K562 (cell line): ENCODE results near the gene SNX20. TPM values are rescaled to one million over a fixed set of nuclear protein-coding genes. Genes with fewer than 3 reads are reported as not detected.
A peak's percentile ranks its signal among the peaks of the same experiment; 100 is the strongest.

ENCODE experiments used
- CBX3 ChIP-seq, 2 experiments: IDR thresholded peaks; 1 replicate in 1 of 2; 2 replicates in 1 of 2; pipeline ENCODE4 v1.6.1; 2012; ENCODE audit warnings: inconsistent platforms in 2 of 2, low read length in 2 of 2, borderline replicate concordance in 1 of 2, control low read depth in 1 of 2
- COPS2 ChIP-seq: fragments of 450-650 bp; conservative IDR thresholded peaks from 2 replicates; pipeline ENCODE4 v1.6.1; 2016; ENCODE audit warnings: mild to moderate bottlenecking, moderate library complexity
- DLX4 ChIP-seq: fragments of 250-450 bp; sonication (Bioruptor Pico); IDR thresholded peaks from 2 replicates; pipeline ENCODE4 v1.6.1; 2021; ENCODE audit warnings: mild to moderate bottlenecking
- ELF1 ChIP-seq: fragments of 200-800 bp; sonication (Bioruptor generic); IDR thresholded peaks from 2 replicates; pipeline ENCODE4 v1.6.1; 2016; ENCODE audit warnings: missing genetic modification characterization, missing compliant biosample characterization
- NFATC3 ChIP-seq: fragments of 450-650 bp; IDR thresholded peaks from 2 replicates; pipeline ENCODE4 v1.6.1; 2017; ENCODE audit warnings: mild to moderate bottlenecking
- RAD21 ChIP-seq, 2 experiments: fragments of 250-450 bp in 1 of 2; fragments of 450-650 bp in 1 of 2; sonication (Bioruptor Pico) in 1 of 2; formaldehyde crosslinking in 1 of 2; IDR thresholded peaks in 1 of 2; conservative IDR thresholded peaks in 1 of 2; 2 replicates each; pipeline versions ENCODE4 v1.4.0 to v1.8.0; 2020 to 2022; ENCODE audit warnings: mild to moderate bottlenecking in 2 of 2, moderate library complexity in 1 of 2
- SMARCA4 ChIP-seq: fragments of 450-650 bp; IDR thresholded peaks from 2 replicates; pipeline ENCODE4 v1.6.1; 2016
- SMARCC2 ChIP-seq: fragments of 450-650 bp; IDR thresholded peaks from 2 replicates; pipeline ENCODE4 v1.6.1; 2017; ENCODE audit warnings: antibody characterized with exemption, moderate library complexity, mild to moderate bottlenecking, low read depth
- SNIP1 ChIP-seq: fragments of 450-650 bp; IDR thresholded peaks from 2 replicates; pipeline ENCODE4 v1.7.1; 2017; ENCODE audit warnings: low read depth, mild to moderate bottlenecking
- TCF3 ChIP-seq: sonication (generic); formaldehyde crosslinking; IDR thresholded peaks from 2 replicates; pipeline ENCODE4 v1.4.0; 2020; ENCODE audit warnings: mild to moderate bottlenecking, missing genetic modification reagents
- TRIM28 ChIP-seq: fragments of 450-650 bp; IDR thresholded peaks from 2 replicates; pipeline ENCODE4 v1.6.1; 2017
- ZNF134 ChIP-seq: fragments of 250-450 bp; sonication (Bioruptor Pico); conservative IDR thresholded peaks from 2 replicates; pipeline ENCODE4 v1.4.0; 2020
- ZNF316 ChIP-seq: fragments of 450-650 bp; IDR thresholded peaks from 2 replicates; pipeline ENCODE4 v1.6.1; 2016
- polyA plus RNA-seq, 8 experiments: library from polyadenylated mRNA; depleted of rRNA in 4 of 8; stranded (reverse) in 5 of 8; unstranded in 3 of 8; fragments of >200 nt; fragmentation: Nextera tagmentation in 2 of 8; fragmentation: Illumina TruSeq in 1 of 8; extraction: Ambion mirVana in 2 of 8; extraction: Trizol in 1 of 8; gene quantifications; 2 replicates each; pipeline versions ENCODE4 v1.2.1 to v1.2.3, GENCODE V29; 2011 to 2014; ENCODE audit warnings: inconsistent platforms in 1 of 8, missing spikeins in 1 of 8
- total RNA-seq, 7 experiments: library from RNA; depleted of rRNA in 6 of 7; stranded (reverse); fragments of >200 nt in 6 of 7; fragmentation: Illumina TruSeq in 2 of 7; extraction: Trizol in 2 of 7; gene quantifications; 2 replicates each; pipeline versions ENCODE4 v1.2.1 to v1.2.3, GENCODE V29; 2011 to 2021; ENCODE audit warnings: low replicate concordance in 1 of 7
- TF ChIP-seq, protein P1 (sequence below), 2 experiments: fragments of 450-650 bp; formaldehyde crosslinking in 1 of 2; IDR thresholded peaks; 2 replicates each; pipeline versions ENCODE4 v1.4.0 to v1.6.1; 2014 to 2020; ENCODE audit warnings: mild to moderate bottlenecking in 2 of 2, borderline replicate concordance in 1 of 2, low read depth in 1 of 2
- TF ChIP-seq, protein P2 (sequence below): fragments of 250-450 bp; sonication (Bioruptor Pico); IDR thresholded peaks from 2 replicates; pipeline ENCODE4 v1.9.0; 2021; ENCODE audit warnings: mild to moderate bottlenecking, inconsistent platforms
- TF ChIP-seq, protein P3 (sequence below): sonication (generic); formaldehyde crosslinking; IDR thresholded peaks from 2 replicates; pipeline ENCODE4 v1.8.1; 2023; ENCODE audit warnings: mild to moderate bottlenecking, missing genetic modification reagents

SNX20 gene
- total and polyA plus RNA-seq, 9 of the 15 experiments (the other 6 are each of a cell fraction or from before 2014, with no cell fraction given) = 0.04 to 0.07 TPM; not detected in 7

- TF ChIP-seq, protein P1, sequence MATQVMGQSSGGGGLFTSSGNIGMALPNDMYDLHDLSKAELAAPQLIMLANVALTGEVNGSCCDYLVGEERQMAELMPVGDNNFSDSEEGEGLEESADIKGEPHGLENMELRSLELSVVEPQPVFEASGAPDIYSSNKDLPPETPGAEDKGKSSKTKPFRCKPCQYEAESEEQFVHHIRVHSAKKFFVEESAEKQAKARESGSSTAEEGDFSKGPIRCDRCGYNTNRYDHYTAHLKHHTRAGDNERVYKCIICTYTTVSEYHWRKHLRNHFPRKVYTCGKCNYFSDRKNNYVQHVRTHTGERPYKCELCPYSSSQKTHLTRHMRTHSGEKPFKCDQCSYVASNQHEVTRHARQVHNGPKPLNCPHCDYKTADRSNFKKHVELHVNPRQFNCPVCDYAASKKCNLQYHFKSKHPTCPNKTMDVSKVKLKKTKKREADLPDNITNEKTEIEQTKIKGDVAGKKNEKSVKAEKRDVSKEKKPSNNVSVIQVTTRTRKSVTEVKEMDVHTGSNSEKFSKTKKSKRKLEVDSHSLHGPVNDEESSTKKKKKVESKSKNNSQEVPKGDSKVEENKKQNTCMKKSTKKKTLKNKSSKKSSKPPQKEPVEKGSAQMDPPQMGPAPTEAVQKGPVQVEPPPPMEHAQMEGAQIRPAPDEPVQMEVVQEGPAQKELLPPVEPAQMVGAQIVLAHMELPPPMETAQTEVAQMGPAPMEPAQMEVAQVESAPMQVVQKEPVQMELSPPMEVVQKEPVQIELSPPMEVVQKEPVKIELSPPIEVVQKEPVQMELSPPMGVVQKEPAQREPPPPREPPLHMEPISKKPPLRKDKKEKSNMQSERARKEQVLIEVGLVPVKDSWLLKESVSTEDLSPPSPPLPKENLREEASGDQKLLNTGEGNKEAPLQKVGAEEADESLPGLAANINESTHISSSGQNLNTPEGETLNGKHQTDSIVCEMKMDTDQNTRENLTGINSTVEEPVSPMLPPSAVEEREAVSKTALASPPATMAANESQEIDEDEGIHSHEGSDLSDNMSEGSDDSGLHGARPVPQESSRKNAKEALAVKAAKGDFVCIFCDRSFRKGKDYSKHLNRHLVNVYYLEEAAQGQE (IDR thresholded peaks at IDR 0.05; ENCODE audit: borderline replicate concordance) = peak; percentile 76
- TF ChIP-seq, protein P1 (CRISPR knock-in tag; IDR thresholded peaks at IDR 0.05; ENCODE audit: low read depth) = no peak
- no peak for TF ChIP-seq ZNF316
- TF ChIP-seq DLX4 (CRISPR knock-in tag) = no peak
- no peak for TF ChIP-seq TCF3 (CRISPR knock-in tag)
- no peak for TF ChIP-seq COPS2
- TF ChIP-seq SMARCA4 = no peak
- no peak for TF ChIP-seq SMARCC2
- peak; percentile 83; the same call in 1 of the 2 replicates for TF ChIP-seq TRIM28
- TF ChIP-seq, protein P2, sequence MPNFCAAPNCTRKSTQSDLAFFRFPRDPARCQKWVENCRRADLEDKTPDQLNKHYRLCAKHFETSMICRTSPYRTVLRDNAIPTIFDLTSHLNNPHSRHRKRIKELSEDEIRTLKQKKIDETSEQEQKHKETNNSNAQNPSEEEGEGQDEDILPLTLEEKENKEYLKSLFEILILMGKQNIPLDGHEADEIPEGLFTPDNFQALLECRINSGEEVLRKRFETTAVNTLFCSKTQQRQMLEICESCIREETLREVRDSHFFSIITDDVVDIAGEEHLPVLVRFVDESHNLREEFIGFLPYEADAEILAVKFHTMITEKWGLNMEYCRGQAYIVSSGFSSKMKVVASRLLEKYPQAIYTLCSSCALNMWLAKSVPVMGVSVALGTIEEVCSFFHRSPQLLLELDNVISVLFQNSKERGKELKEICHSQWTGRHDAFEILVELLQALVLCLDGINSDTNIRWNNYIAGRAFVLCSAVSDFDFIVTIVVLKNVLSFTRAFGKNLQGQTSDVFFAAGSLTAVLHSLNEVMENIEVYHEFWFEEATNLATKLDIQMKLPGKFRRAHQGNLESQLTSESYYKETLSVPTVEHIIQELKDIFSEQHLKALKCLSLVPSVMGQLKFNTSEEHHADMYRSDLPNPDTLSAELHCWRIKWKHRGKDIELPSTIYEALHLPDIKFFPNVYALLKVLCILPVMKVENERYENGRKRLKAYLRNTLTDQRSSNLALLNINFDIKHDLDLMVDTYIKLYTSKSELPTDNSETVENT = no peak
- peak; percentile 79 to 89 for TF ChIP-seq RAD21 (CRISPR knock-in tag; conservative IDR thresholded peaks at IDR 0.05 in 1 of 2, IDR thresholded peaks at IDR 0.05 in 1 of 2)
- TF ChIP-seq ZNF134 (CRISPR knock-in tag) = no peak
- TF ChIP-seq, protein P3, sequence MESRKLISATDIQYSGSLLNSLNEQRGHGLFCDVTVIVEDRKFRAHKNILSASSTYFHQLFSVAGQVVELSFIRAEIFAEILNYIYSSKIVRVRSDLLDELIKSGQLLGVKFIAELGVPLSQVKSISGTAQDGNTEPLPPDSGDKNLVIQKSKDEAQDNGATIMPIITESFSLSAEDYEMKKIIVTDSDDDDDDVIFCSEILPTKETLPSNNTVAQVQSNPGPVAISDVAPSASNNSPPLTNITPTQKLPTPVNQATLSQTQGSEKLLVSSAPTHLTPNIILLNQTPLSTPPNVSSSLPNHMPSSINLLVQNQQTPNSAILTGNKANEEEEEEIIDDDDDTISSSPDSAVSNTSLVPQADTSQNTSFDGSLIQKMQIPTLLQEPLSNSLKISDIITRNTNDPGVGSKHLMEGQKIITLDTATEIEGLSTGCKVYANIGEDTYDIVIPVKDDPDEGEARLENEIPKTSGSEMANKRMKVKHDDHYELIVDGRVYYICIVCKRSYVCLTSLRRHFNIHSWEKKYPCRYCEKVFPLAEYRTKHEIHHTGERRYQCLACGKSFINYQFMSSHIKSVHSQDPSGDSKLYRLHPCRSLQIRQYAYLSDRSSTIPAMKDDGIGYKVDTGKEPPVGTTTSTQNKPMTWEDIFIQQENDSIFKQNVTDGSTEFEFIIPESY = no peak
- no peak for TF ChIP-seq ELF1 (tag)
- TF ChIP-seq CBX3 (IDR thresholded peaks at IDR 0.05; ENCODE audit: borderline replicate concordance in 1 of 2, low read length in 2 of 2) = peak in 1 of 2 experiments; percentile 98; a peak in 2 of 3 replicates
- TF ChIP-seq SNIP1 = no peak
- no peak for TF ChIP-seq NFATC3
Observed at GRCh38 chr16:50671644-50672260, 9.4 kb downstream of the SNX20 start (continued).
